GM23338 (cell line): ENCODE results near the gene CHST14. TPM values are rescaled to one million over a fixed set of nuclear protein-coding genes. Genes with fewer than 3 reads are reported as not detected.

Source experiments
- ATAC-seq: fragments of 200-7000 bp; cut with Tn5 transposase; 3 replicates; pipeline ENCODE4 v1.9.1; 2020
- DNase-seq: peaks from one replicate; pipeline ENCODE4 v3.0.0-alpha.2; 2015; ENCODE audit warnings: low spot score
- H2AFZ ChIP-seq: fragments of 200-600 bp; sonication (generic); 2 replicates; pipeline ENCODE4 v1.8.0; 2016; ENCODE audit warnings: antibody characterized with exemption, mild to moderate bottlenecking, moderate library complexity
- H3F3A ChIP-seq: fragments of 200-600 bp; sonication (generic); replicated peaks from 2 replicates; pipeline ENCODE4 v1.8.0; 2017; ENCODE audit warnings: antibody characterized with exemption, mixed run types, low read depth
- H3K27ac ChIP-seq: fragments of 200-600 bp; sonication (generic); 2 replicates; pipeline ENCODE4 v1.6.1; 2016; ENCODE audit warnings: low read depth
- H3K27me3 ChIP-seq: fragments of 200-600 bp; sonication (generic); 2 replicates; pipeline ENCODE4 v1.8.0; 2016; ENCODE audit warnings: mild to moderate bottlenecking, mixed run types, moderate library complexity; ENCODE audit not compliant: insufficient read depth
- H3K36me3 ChIP-seq: fragments of 200-600 bp; sonication (generic); 2 replicates; pipeline ENCODE4 v1.8.0; 2016; ENCODE audit warnings: mild to moderate bottlenecking; ENCODE audit not compliant: insufficient read depth
- H3K4me1 ChIP-seq: fragments of 200-600 bp; sonication (generic); 2 replicates; pipeline ENCODE4 v1.8.0; 2016; ENCODE audit warnings: mild to moderate bottlenecking, moderate library complexity; ENCODE audit not compliant: insufficient read depth
- H3K4me2 ChIP-seq: fragments of 200-600 bp; sonication (generic); 2 replicates; pipeline ENCODE4 v1.7.1; 2017; ENCODE audit warnings: mixed run types
- H3K4me3 ChIP-seq: fragments of 200-600 bp; sonication (generic); 2 replicates; pipeline ENCODE4 v1.6.1; 2016; ENCODE audit warnings: mixed run types
- H3K79me2 ChIP-seq: fragments of 200-600 bp; sonication (generic); replicated peaks from 2 replicates; pipeline ENCODE4 v1.8.0; 2017; ENCODE audit warnings: mild to moderate bottlenecking; ENCODE audit not compliant: insufficient read depth
- H3K9me2 ChIP-seq: fragments of 200-600 bp; sonication (generic); 2 replicates; pipeline ENCODE4 v1.8.0; 2017; ENCODE audit not compliant: insufficient read depth
- H4K20me1 ChIP-seq: fragments of 200-600 bp; sonication (generic); replicated peaks from 2 replicates; pipeline ENCODE4 v1.8.0; 2017; ENCODE audit warnings: mild to moderate bottlenecking; ENCODE audit not compliant: insufficient read depth
- H3K27ac Mint-ChIP-seq: 2 replicates; pipeline ENCODE4 v1.8.0; 2020; ENCODE audit warnings: inconsistent platforms, mild to moderate bottlenecking, moderate library complexity, mixed read lengths
- H3K27me3 Mint-ChIP-seq: 3 replicates; pipeline ENCODE4 v1.8.0; 2022; ENCODE audit warnings: low read depth, mild to moderate bottlenecking, moderate library complexity, mixed read lengths, inconsistent platforms; ENCODE audit not compliant: insufficient read depth, poor library complexity
- H3K36me3 Mint-ChIP-seq: 3 replicates; pipeline ENCODE4 v1.8.0; 2021; ENCODE audit warnings: low read depth, mild to moderate bottlenecking, inconsistent platforms, moderate library complexity, mixed read lengths
- H3K4me1 Mint-ChIP-seq: 3 replicates; pipeline ENCODE4 v1.8.0; 2020; ENCODE audit warnings: mild to moderate bottlenecking, inconsistent platforms, mixed read lengths
- H3K4me3 Mint-ChIP-seq: 3 replicates; pipeline ENCODE4 v1.8.0; 2021; ENCODE audit warnings: moderate library complexity, mild to moderate bottlenecking, inconsistent platforms, mixed read lengths
- H3K9me3 Mint-ChIP-seq: 3 replicates; pipeline ENCODE4 v1.8.0; 2020; ENCODE audit warnings: moderate library complexity, mild to moderate bottlenecking, inconsistent platforms, mixed read lengths
- CREB1 ChIP-seq: fragments of 250-450 bp; sonication (Bioruptor Pico); IDR thresholded peaks from 2 replicates; pipeline ENCODE4 v1.5.0; 2020; ENCODE audit warnings: low read depth, mild to moderate bottlenecking, moderate library complexity
- ETS1 ChIP-seq: IDR thresholded peaks from 2 replicates; pipeline ENCODE4 v1.6.1; 2016; ENCODE audit warnings: antibody characterized with exemption
- EZH2 ChIP-seq: fragments of 200-600 bp; sonication (generic); IDR thresholded peaks from one replicate; pipeline ENCODE4 v1.8.0; 2017; ENCODE audit warnings: antibody characterized with exemption, mild to moderate bottlenecking, low read depth; ENCODE audit not compliant: unreplicated experiment
- JUNB ChIP-seq: IDR thresholded peaks from one replicate; pipeline ENCODE4 v1.6.1; 2016; ENCODE audit warnings: antibody characterized with exemption; ENCODE audit not compliant: unreplicated experiment
- NANOG ChIP-seq: IDR thresholded peaks from 2 replicates; pipeline ENCODE4 v1.6.1; 2016; ENCODE audit warnings: antibody characterized with exemption, borderline replicate concordance
- REST ChIP-seq: IDR thresholded peaks from one replicate; pipeline ENCODE4 v1.6.1; 2018; ENCODE audit warnings: antibody characterized with exemption; ENCODE audit not compliant: unreplicated experiment
- ZNF114 ChIP-seq: fragments of 250-450 bp; sonication (Bioruptor Pico); IDR thresholded peaks from 2 replicates; pipeline ENCODE4 v1.5.0; 2020; ENCODE audit warnings: mild to moderate bottlenecking, moderate library complexity
- ZNF331 ChIP-seq: fragments of 250-450 bp; sonication (Bioruptor Pico); IDR thresholded peaks from 2 replicates; pipeline ENCODE4 v1.5.0; 2020; ENCODE audit warnings: low read depth, mild to moderate bottlenecking, moderate library complexity
- ZNF462 ChIP-seq: fragments of 250-450 bp; sonication (Bioruptor Pico); IDR thresholded peaks from 2 replicates; pipeline ENCODE4 v1.5.0; 2020; ENCODE audit warnings: mild to moderate bottlenecking, moderate library complexity
- polyA plus RNA-seq: library from polyadenylated mRNA; unstranded; fragments of >200 nt; fragmentation: Nextera tagmentation; extraction: Ambion mirVana; gene quantifications from 2 replicates; pipeline ENCODE4 v1.2.1, GENCODE V29; 2016
- total RNA-seq: library from RNA; depleted of rRNA; stranded (reverse); fragments of >200 nt; shearing (Covaris generic); gene quantifications from 2 replicates; pipeline ENCODE4 v1.2.3, GENCODE V29; 2014

Gene CHST14
- total and polyA plus RNA-seq, 2 experiments from 2014 or later, result 8.4 to 15.6 TPM

GRCh38 chr15:40444736-40445135 is 26.0 kb upstream of the CHST14 start:
- no peak for DNase-seq
- no peak for ATAC-seq
- peak overlapping the region; percentile 34 for H3K4me3 Mint-ChIP-seq
- H3K27me3 Mint-ChIP-seq, result peaks cover 33% of the 10 kb centered on the region
- peaks cover 38% of the 10 kb centered on the region for H3K36me3 Mint-ChIP-seq
- H4K20me1 ChIP-seq, result peaks cover 66% of the 10 kb centered on the region
- no peaks in the 10 kb centered on the region for H3K27me3 ChIP-seq
- no peak overlapping the region for H3K27ac ChIP-seq
- no peak for TF ChIP-seq NANOG
- TF ChIP-seq ZNF331, result no peak
- no peak for TF ChIP-seq ZNF462 (CRISPR knock-in tag)
- TF ChIP-seq ZNF114, result no peak
- peaks cover 45% of the 10 kb centered on the region for H3K4me1 ChIP-seq
- peaks cover 51% of the 10 kb centered on the region for H3K4me1 Mint-ChIP-seq
- no peaks in the 10 kb centered on the region for H3K9me2 ChIP-seq
- H3K4me3 ChIP-seq, result 0 out of 2 replicates have a peak overlapping the region, but pooled peaks have one; percentile 26
- no peaks in the 10 kb centered on the region; the same call in 1 of the 2 replicates for H3K36me3 ChIP-seq
- H3K79me2 ChIP-seq, result peaks cover 83% of the 10 kb centered on the region
- no peak overlapping the region for H2AFZ ChIP-seq
- peak overlapping the region; percentile 66 for H3K4me2 ChIP-seq
- H3K27ac Mint-ChIP-seq, result no peak overlapping the region
- H3F3A ChIP-seq, result 0 out of 2 replicates have a peak, but pooled peaks cover 2% of the 10 kb centered on the region
- H3K9me3 Mint-ChIP-seq, result no peaks in the 10 kb centered on the region; the same call in 2 of the 3 replicates

- DNase-seq (peak; percentile 42), ATAC-seq (peak; percentile 8)
- TF ChIP-seq REST (no peak), CREB1 (CRISPR knock-in tag) (no peak), JUNB (no peak), ZNF114 (no peak), ETS1 (no peak), EZH2 (no peak), NANOG (no peak)
- Histone ChIP-seq H3K4me2 (peak overlapping the region; percentile 66), H3F3A (no peaks in the 10 kb centered on the region), H2AFZ (no peak overlapping the region), H3K4me3 (no peak overlapping the region), H3K9me2 (no peaks in the 10 kb centered on the region), H3K27ac (peak overlapping the region; percentile 41; the same call in 1 of the 2 replicates), H4K20me1 (peaks cover 73% of the 10 kb centered on the region), H3K4me1 (peaks cover 50% of the 10 kb centered on the region), H3K27me3 (no peaks in the 10 kb centered on the region), H3K36me3 (no peaks in the 10 kb centered on the region; the same call in 1 of the 2 replicates), H3K79me2 (peaks cover 88% of the 10 kb centered on the region)
- H3K36me3 Mint-ChIP-seq, result peaks cover 39% of the 10 kb centered on the region
- no peaks in the 10 kb centered on the region; the same call in 2 of the 3 replicates for H3K9me3 Mint-ChIP-seq
- H3K27me3 Mint-ChIP-seq, result peaks cover 28% of the 10 kb centered on the region
- H3K27ac Mint-ChIP-seq, result peak overlapping the region; percentile 95
- H3K4me1 Mint-ChIP-seq, result peaks cover 58% of the 10 kb centered on the region
- H3K4me3 Mint-ChIP-seq, result peak overlapping the region; percentile 54
Observed at GRCh38 chr15:40445421-40445922, 25.3 kb upstream of the CHST14 start.
